NCI-H524 (cell line): ENCODE results near the gene TTF2.
A peak's percentile ranks its signal among the peaks of the same experiment; 100 is the strongest.

ENCODE experiments used
- DNase-seq, 2 experiments: peaks; one replicate each; lab custom pipeline; 2025; lab: John Stamatoyannopoulos, UW

Gene TTF2

GRCh38 chr1:117046781-117047180 is 13.3 kb upstream of the TTF2 start:
- DNase-seq, result no peak

GRCh38 chr1:117047271-117047670 is 12.9 kb upstream of the TTF2 start:
- no peak for DNase-seq

- DNase-seq, result no peak
Observed at GRCh38 chr1:117049857-117050256, 10.3 kb upstream of the TTF2 start.

GRCh38 chr1:117051224-117052064 is 8.7 kb upstream of the TTF2 start:
- DNase-seq, result no peak

GRCh38 chr1:117054068-117054467 is 6.1 kb upstream of the TTF2 start:
- no peak for DNase-seq

GRCh38 chr1:117058810-117059209 is 1.3 kb upstream of the TTF2 start:
- peak; percentile 33 to 74 for DNase-seq

- peak; percentile 37 to 57 for DNase-seq
Observed at GRCh38 chr1:117059334-117059677, 820 bp upstream of the TTF2 start.

GRCh38 chr1:117060441-117061317 is 553 bp downstream of the TTF2 start:
- peak in 1 of 2 experiments; percentile 27 for DNase-seq

GRCh38 chr1:117061986-117062415 is 1.9 kb downstream of the TTF2 start:
- DNase-seq, result no peak

- no peak for DNase-seq
Observed at GRCh38 chr1:117066367-117066766, 6.2 kb downstream of the TTF2 start.

- DNase-seq, result peak in 1 of 2 experiments; percentile 41
Observed at GRCh38 chr1:117067533-117068370, 7.6 kb downstream of the TTF2 start.

GRCh38 chr1:117068580-117068979 is 8.5 kb downstream of the TTF2 start:
- DNase-seq, result no peak

GRCh38 chr1:117069220-117069844 is 9.2 kb downstream of the TTF2 start:
- DNase-seq, result no peak

- DNase-seq, result no peak
Observed at GRCh38 chr1:117070124-117070523, 10.0 kb downstream of the TTF2 start.

GRCh38 chr1:117076648-117077047 is 16.5 kb downstream of the TTF2 start:
- DNase-seq, result no peak

- DNase-seq, result no peak
Observed at GRCh38 chr1:117077267-117077666, 17.1 kb downstream of the TTF2 start.

GRCh38 chr1:117079737-117080136 is 19.6 kb downstream of the TTF2 start:
- DNase-seq, result no peak

- no peak for DNase-seq
Observed at GRCh38 chr1:117084231-117084630, 24.1 kb downstream of the TTF2 start.

GRCh38 chr1:117087686-117088085 is 27.6 kb downstream of the TTF2 start:
- no peak for DNase-seq

GRCh38 chr1:117089996-117090395 is 29.9 kb downstream of the TTF2 start:
- no peak for DNase-seq

GRCh38 chr1:117092594-117092993 is 32.5 kb downstream of the TTF2 start:
- DNase-seq, result no peak

GRCh38 chr1:117093091-117093534 is 33.0 kb downstream of the TTF2 start:
- DNase-seq, result peak in 1 of 2 experiments; percentile 17
